ENCODE data around the gene RPP25L.

The RPP25L gene

DNA sequence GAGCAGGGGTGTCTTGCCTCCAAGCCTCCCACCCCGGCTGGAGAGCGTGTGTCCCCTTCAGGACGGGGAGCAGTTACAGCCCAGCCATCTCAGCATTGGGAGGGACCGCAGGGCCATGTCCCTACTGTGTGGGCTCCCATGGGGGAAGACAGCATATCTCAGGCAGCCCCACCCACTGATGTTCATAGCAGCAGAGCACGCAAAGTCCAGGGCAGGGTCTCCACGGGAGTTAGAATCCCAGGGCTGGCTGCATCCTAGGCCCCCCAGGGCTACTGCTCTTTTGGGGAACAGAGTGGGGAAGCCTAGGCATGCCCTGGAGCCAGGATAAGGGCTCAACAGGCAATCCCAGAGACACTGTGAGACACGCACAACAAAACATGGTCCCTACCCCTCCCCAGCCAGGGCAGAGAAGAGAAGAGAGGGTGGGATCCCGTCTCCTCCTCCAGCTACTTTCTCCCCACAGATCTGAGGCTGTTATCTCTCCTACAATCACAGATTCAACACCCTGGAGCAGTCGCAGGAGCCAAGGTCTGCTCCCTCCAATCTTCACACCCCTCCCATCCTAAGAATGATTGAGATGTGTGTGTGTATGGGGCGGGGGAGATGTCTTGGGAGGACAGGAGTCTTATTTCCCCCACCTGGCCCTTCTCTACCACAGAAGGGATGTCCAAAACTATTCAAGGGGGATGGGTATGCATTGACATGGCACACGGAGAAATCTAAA is 25.8 kb downstream of the RPP25L start:
- no peaks in the 10 kb centered on the region for H3K79me2 ChIP-seq (ENCODE audit: low read length)
- no peak overlapping the region for H3K27ac ChIP-seq (ENCODE audit: low read length)
- no peaks in the 10 kb centered on the region for H3K9me3 ChIP-seq (replicated peaks; ENCODE audit: insufficient read depth, low read length)
- TF ChIP-seq EZH2phosphoT487 (IDR thresholded peaks at IDR 0.05; ENCODE audit: low read length): no peak
- TF ChIP-seq EZH2 (optimal IDR thresholded peaks at IDR 0.05; ENCODE audit: low read depth, low read length): no peak
- TF ChIP-seq, protein P1, sequence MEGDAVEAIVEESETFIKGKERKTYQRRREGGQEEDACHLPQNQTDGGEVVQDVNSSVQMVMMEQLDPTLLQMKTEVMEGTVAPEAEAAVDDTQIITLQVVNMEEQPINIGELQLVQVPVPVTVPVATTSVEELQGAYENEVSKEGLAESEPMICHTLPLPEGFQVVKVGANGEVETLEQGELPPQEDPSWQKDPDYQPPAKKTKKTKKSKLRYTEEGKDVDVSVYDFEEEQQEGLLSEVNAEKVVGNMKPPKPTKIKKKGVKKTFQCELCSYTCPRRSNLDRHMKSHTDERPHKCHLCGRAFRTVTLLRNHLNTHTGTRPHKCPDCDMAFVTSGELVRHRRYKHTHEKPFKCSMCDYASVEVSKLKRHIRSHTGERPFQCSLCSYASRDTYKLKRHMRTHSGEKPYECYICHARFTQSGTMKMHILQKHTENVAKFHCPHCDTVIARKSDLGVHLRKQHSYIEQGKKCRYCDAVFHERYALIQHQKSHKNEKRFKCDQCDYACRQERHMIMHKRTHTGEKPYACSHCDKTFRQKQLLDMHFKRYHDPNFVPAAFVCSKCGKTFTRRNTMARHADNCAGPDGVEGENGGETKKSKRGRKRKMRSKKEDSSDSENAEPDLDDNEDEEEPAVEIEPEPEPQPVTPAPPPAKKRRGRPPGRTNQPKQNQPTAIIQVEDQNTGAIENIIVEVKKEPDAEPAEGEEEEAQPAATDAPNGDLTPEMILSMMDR (IDR thresholded peaks at IDR 0.05; ENCODE audit: low read length): no peak
- H3K9me2 ChIP-seq (replicated peaks; ENCODE audit: insufficient read depth, low read length): no peaks in the 10 kb centered on the region
- H3K4me1 ChIP-seq (ENCODE audit: low read length): 0 out of 2 replicates have a peak, but pooled peaks cover 3% of the 10 kb centered on the region
- H3K4me3 ChIP-seq (ENCODE audit: low read length): no peak overlapping the region
- peaks cover 80% of the 10 kb centered on the region for H3K27me3 ChIP-seq (replicated peaks; ENCODE audit: insufficient read depth, low read length)
- H3K36me3 ChIP-seq (replicated peaks; ENCODE audit: insufficient read depth, low read length): no peaks in the 10 kb centered on the region
- H4K20me1 ChIP-seq (ENCODE audit: insufficient read depth, low read length): no peaks in the 10 kb centered on the region
- H3K9ac ChIP-seq (ENCODE audit: low read length): no peak overlapping the region
- DNase-seq: no peak
- H3K4me2 ChIP-seq (ENCODE audit: low read depth, low read length): no peak overlapping the region
- H2AFZ ChIP-seq (ENCODE audit: low read length): no peak overlapping the region
- H3F3A ChIP-seq (ENCODE audit: insufficient read depth, low read length): no peaks in the 10 kb centered on the region

DNA sequence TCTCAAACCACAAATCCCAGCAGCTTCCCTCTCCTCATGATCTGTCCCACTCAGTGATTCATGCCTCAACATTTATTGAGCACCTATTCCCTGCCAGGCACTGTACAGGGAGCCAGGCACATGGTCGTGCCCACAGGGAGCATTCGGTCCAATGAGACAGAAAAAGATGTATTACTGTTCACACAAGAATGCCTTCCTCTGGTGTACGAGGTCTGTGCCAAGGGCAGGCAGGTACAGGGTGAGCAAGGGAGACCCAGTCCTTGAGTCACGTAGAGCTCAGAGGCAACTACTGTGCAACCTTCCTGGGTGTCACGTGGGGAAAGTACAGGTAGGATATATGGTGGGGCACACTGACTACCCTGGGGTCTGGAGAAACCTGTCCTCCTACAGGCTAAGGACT is 26.9 kb downstream of the RPP25L start:
- no peaks in the 10 kb centered on the region for H3K4me1 ChIP-seq (ENCODE audit: low read length)
- H2AFZ ChIP-seq (ENCODE audit: low read length): no peak overlapping the region
- H3K27me3 ChIP-seq (replicated peaks; ENCODE audit: insufficient read depth, low read length): peaks cover 79% of the 10 kb centered on the region
- H3K79me2 ChIP-seq (ENCODE audit: low read length): no peaks in the 10 kb centered on the region
- H3F3A ChIP-seq (ENCODE audit: insufficient read depth, low read length): no peaks in the 10 kb centered on the region
- no peak for DNase-seq
- H3K4me3 ChIP-seq (ENCODE audit: low read length): no peak overlapping the region
- no peak overlapping the region for H3K27ac ChIP-seq (ENCODE audit: low read length)
- H3K36me3 ChIP-seq (replicated peaks; ENCODE audit: insufficient read depth, low read length): no peaks in the 10 kb centered on the region
- no peaks in the 10 kb centered on the region for H3K9me3 ChIP-seq (replicated peaks; ENCODE audit: insufficient read depth, low read length)
- no peaks in the 10 kb centered on the region for H4K20me1 ChIP-seq (ENCODE audit: insufficient read depth, low read length)
- no peaks in the 10 kb centered on the region for H3K9me2 ChIP-seq (replicated peaks; ENCODE audit: insufficient read depth, low read length)
- no peak overlapping the region for H3K9ac ChIP-seq (ENCODE audit: low read length)
- TF ChIP-seq EZH2 (optimal IDR thresholded peaks at IDR 0.05; ENCODE audit: low read depth, low read length) (no peak), EZH2phosphoT487 (IDR thresholded peaks at IDR 0.05; ENCODE audit: low read length) (no peak)
- TF ChIP-seq, protein P1 (IDR thresholded peaks at IDR 0.05; ENCODE audit: low read length): no peak
- H3K4me2 ChIP-seq (ENCODE audit: low read depth, low read length): no peak overlapping the region

DNA sequence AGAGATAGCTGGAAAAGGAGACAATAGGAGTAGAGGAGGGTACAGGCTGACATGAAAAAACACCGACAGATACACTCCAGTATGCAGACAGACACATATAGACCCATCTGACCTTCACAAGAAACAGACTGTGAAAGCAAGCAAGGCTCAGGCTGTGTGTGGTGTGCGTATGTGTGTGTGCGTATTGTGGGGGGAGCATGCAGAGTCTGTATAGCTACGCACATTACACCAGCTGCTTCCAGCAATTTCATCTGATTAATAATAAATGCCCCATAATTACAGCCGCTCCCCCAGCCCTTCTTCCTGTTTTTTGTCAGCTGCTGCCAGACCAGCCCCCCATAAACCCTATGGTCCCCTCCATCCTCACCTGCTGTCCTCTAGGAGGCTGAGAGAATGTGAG is 29.1 kb downstream of the RPP25L start:
- Histone ChIP-seq H3K9me3 (replicated peaks; ENCODE audit: insufficient read depth, low read length) (no peaks in the 10 kb centered on the region), H3F3A (ENCODE audit: insufficient read depth, low read length) (no peaks in the 10 kb centered on the region), H3K4me2 (ENCODE audit: low read depth, low read length) (no peak overlapping the region), H3K9me2 (replicated peaks; ENCODE audit: insufficient read depth, low read length) (no peaks in the 10 kb centered on the region), H3K4me3 (ENCODE audit: low read length) (no peak overlapping the region), H3K9ac (ENCODE audit: low read length) (no peak overlapping the region), H3K79me2 (ENCODE audit: low read length) (no peaks in the 10 kb centered on the region), H2AFZ (ENCODE audit: low read length) (no peak overlapping the region), H3K27me3 (replicated peaks; ENCODE audit: insufficient read depth, low read length) (peaks cover 81% of the 10 kb centered on the region), H3K36me3 (replicated peaks; ENCODE audit: insufficient read depth, low read length) (no peaks in the 10 kb centered on the region), H4K20me1 (ENCODE audit: insufficient read depth, low read length) (no peaks in the 10 kb centered on the region), H3K27ac (ENCODE audit: low read length) (no peak overlapping the region), H3K4me1 (ENCODE audit: low read length) (no peaks in the 10 kb centered on the region)
- TF ChIP-seq EZH2phosphoT487 (IDR thresholded peaks at IDR 0.05; ENCODE audit: low read length) (no peak), EZH2 (optimal IDR thresholded peaks at IDR 0.05; ENCODE audit: low read depth, low read length) (no peak)
- TF ChIP-seq, protein P1 (IDR thresholded peaks at IDR 0.05; ENCODE audit: low read length): no peak
- DNase-seq: no peak

Data from MM.1S (cell line).